ENCODE data around the gene CCL3. TPM values are rescaled to one million over a fixed set of nuclear protein-coding genes. Genes with fewer than 3 reads are reported as not detected.
"Not testable (repeated sequence)": the region's sequence is repeated elsewhere in the genome, so short reads cannot be mapped to it uniquely, and the experiment has no call there.

Gene CCL3
- total RNA-seq, 1 donor from 2014 or later: 2.9 TPM

- Histone ChIP-seq H3K27ac (no peak overlapping the region), H3K4me1 (no peaks in the 10 kb centered on the region), H3K36me3 (no peaks in the 10 kb centered on the region), H3K27me3 (no peaks in the 10 kb centered on the region), H3K4me3 (no peak overlapping the region), H3K9me3 (no peaks in the 10 kb centered on the region)
- intact Hi-C loops (cut with DNase I): no loop called here
- TF ChIP-seq POLR2AphosphoS5 (IDR thresholded peaks at IDR 0.05; ENCODE audit: insufficient read depth in 1 of 2, low read depth in 1 of 2) (no peak), CTCF (IDR thresholded peaks at IDR 0.05) (no peak), POLR2A (IDR thresholded peaks at IDR 0.05) (no peak)
- DNase-seq (ENCODE audit: extremely low spot score in 2 of 2): no peak
Measured at GRCh38 chr17:36104701-36105181, 14.8 kb upstream of the CCL3 start.

GRCh38 chr17:36104246-36104645, 14.3 kb upstream of the CCL3 start:
- H3K4me3 ChIP-seq; H3K9me3 ChIP-seq; intact Hi-C loops (cut with DNase I); H3K27me3 ChIP-seq; H3K36me3 ChIP-seq; H3K4me1 ChIP-seq; H3K27ac ChIP-seq; DNase-seq (ENCODE audit: extremely low spot score in 2 of 2): not testable (repeated sequence)

- H3K27ac ChIP-seq; DNase-seq (ENCODE audit: extremely low spot score in 2 of 2); H3K4me1 ChIP-seq; intact Hi-C loops (cut with DNase I); H3K36me3 ChIP-seq; H3K9me3 ChIP-seq; H3K4me3 ChIP-seq; H3K27me3 ChIP-seq: not testable (repeated sequence)
Measured at GRCh38 chr17:36103401-36103975, 13.5 kb upstream of the CCL3 start, which contains the start of gene CCL4. TSS of gene CCL4 (plus strand) at chr17:36103827. CDS start at chr17:36103906, 79 bp downstream.

GRCh38 chr17:36099004-36099403, 9.1 kb upstream of the CCL3 start:
- DNase-seq (ENCODE audit: extremely low spot score in 2 of 2); H3K9me3 ChIP-seq; intact Hi-C loops (cut with DNase I); H3K4me3 ChIP-seq; H3K36me3 ChIP-seq; H3K4me1 ChIP-seq; H3K27me3 ChIP-seq; H3K27ac ChIP-seq: not testable (repeated sequence)

- no peak for DNase-seq (ENCODE audit: extremely low spot score in 2 of 2)
- intact Hi-C loops (cut with DNase I): no loop called here
- Histone ChIP-seq H3K9me3 (no peaks in the 10 kb centered on the region), H3K27me3 (no peaks in the 10 kb centered on the region), H3K36me3 (no peaks in the 10 kb centered on the region), H3K4me3 (no peak overlapping the region), H3K4me1 (no peaks in the 10 kb centered on the region), H3K27ac (no peak overlapping the region)
- TF ChIP-seq CTCF (IDR thresholded peaks at IDR 0.05): no peak
Measured at GRCh38 chr17:36095992-36096391, 6.0 kb upstream of the CCL3 start.

- H3K27ac ChIP-seq: no peak overlapping the region
- no peak for DNase-seq (ENCODE audit: extremely low spot score in 2 of 2)
- H3K27me3 ChIP-seq: no peaks in the 10 kb centered on the region
- no peaks in the 10 kb centered on the region for H3K4me1 ChIP-seq
- TF ChIP-seq POLR2A (IDR thresholded peaks at IDR 0.05) (no peak), POLR2AphosphoS5 (IDR thresholded peaks at IDR 0.05; ENCODE audit: insufficient read depth in 1 of 2, low read depth in 1 of 2) (no peak), CTCF (IDR thresholded peaks at IDR 0.05) (no peak)
- H3K4me3 ChIP-seq: no peak overlapping the region
- no peaks in the 10 kb centered on the region for H3K36me3 ChIP-seq
- H3K9me3 ChIP-seq: no peaks in the 10 kb centered on the region
- intact Hi-C loops (cut with DNase I): no loop called here
Measured at GRCh38 chr17:36094746-36095145, 4.8 kb upstream of the CCL3 start.

GRCh38 chr17:36094232-36094631, 4.3 kb upstream of the CCL3 start:
- intact Hi-C loops (cut with DNase I): no loop called here
- Histone ChIP-seq H3K27me3 (no peaks in the 10 kb centered on the region), H3K9me3 (no peaks in the 10 kb centered on the region), H3K4me1 (no peaks in the 10 kb centered on the region), H3K36me3 (no peaks in the 10 kb centered on the region), H3K4me3 (no peak overlapping the region), H3K27ac (no peak overlapping the region)
- TF ChIP-seq POLR2A (IDR thresholded peaks at IDR 0.05): no peak
- TF ChIP-seq POLR2AphosphoS5 (IDR thresholded peaks at IDR 0.05; ENCODE audit: insufficient read depth in 1 of 2, low read depth in 1 of 2): no peak
- no peak for TF ChIP-seq CTCF (IDR thresholded peaks at IDR 0.05)
- DNase-seq (ENCODE audit: extremely low spot score in 2 of 2): no peak

- H3K36me3 ChIP-seq; intact Hi-C loops (cut with DNase I); H3K9me3 ChIP-seq; DNase-seq (ENCODE audit: extremely low spot score in 2 of 2); H3K27me3 ChIP-seq; H3K4me3 ChIP-seq; H3K4me1 ChIP-seq; H3K27ac ChIP-seq: not testable (repeated sequence)
Measured at GRCh38 chr17:36092715-36093114, 2.8 kb upstream of the CCL3 start.
